GM19035 (cell line): ENCODE measurements around the gene VPS26A.
"Not testable (repeated sequence)": the region's sequence is repeated elsewhere in the genome, so short reads cannot be mapped to it uniquely, and the experiment has no call there.

ENCODE experiments used
- ATAC-seq: cut with Tn5 transposase; IDR thresholded peaks from one replicate; pipeline ENCODE4 v1.9.1; 2021; ENCODE audit not compliant: unreplicated experiment

Gene VPS26A

GRCh38 chr10:69102440-69102839 lies 21.5 kb upstream of the VPS26A start:
- no peak for ATAC-seq

- no peak for ATAC-seq
Observed at GRCh38 chr10:69103784-69104183, 20.2 kb upstream of the VPS26A start.

DNA sequence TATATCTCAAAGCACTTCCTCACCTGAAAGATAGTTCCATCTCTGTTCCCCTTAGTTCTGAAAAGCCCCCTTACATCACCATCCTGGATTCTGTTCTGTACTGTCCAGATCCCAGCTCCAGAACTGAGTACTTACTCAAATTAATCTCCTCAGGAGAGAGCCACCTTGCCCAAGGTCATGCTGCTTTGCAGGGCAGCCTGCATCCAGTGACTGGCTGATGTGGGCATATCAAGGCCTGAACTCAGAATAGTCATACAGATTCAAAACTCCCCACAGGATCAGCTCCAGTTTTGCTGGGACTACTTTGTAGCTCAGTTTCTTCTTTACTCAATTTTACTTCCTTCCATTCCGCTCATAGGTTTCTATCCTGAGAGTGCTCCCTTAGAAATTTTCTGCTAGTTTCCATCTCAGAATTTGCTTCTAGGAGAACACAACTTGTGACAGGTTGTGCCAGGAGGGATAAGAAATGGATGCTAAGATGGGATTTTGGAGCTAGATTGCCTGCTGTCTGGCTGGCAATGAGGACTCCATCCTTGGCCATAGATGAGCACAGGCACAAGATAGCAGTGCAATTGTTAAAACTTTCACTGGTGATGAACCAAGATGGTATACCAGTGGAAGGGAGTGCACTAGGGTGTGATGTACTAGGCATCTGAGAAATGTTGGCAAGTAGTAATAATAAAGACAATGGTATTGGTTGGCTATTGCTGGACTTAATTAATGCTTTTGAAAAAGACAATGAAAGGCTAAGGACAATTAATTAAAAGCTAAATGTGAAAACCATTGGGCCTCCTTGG lies 18.8 kb upstream of the VPS26A start:
- ATAC-seq, result no peak

GRCh38 chr10:69107176-69107490 lies 16.8 kb upstream of the VPS26A start:
- no peak for ATAC-seq

GRCh38 chr10:69107699-69108098 lies 16.3 kb upstream of the VPS26A start:
- no peak for ATAC-seq

DNA sequence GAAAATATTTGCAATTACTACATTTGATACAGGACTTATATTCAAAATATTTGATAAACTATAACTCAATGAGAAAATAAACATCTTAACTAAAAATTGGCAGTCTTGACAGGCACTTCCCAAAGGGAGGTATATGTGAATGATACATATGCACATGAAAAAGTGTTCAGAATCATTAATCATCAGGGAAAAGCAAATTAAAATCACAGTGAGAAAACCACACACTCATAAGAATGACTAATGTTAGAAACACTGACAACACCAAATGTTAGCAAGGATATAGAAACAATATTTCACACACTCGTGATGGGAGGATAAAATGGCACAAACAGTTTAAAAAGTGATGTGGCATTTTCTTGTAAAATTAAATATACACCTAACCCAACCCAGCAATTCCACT lies 4.1 kb upstream of the VPS26A start:
- no peak for ATAC-seq

DNA sequence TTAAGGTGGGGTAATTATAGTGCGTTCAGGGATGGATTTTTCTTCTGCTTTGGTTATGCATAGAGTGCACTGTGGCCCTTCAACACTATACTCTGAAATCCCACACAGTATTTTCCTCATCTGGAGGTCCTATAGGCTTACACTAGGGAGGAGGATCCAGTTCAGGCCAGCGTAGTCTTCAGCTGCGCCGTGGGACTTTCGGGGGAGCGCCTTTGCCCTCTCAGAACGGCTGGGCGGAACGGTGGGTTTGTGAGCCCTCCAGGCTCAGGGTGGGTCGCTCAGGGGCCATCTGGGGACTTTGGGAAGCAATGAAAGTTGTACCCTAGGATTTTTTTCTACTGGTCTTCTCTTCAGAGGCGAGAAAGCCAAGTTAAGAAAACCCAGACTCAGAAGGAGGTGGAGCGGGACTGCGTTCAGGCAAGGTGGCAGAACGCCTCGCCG lies 652 bp upstream of the VPS26A start:
- ATAC-seq, result peak; percentile 26

GRCh38 chr10:69124563-69125268 lies 738 bp downstream of the VPS26A start:
- peak; percentile 26 for ATAC-seq

DNA sequence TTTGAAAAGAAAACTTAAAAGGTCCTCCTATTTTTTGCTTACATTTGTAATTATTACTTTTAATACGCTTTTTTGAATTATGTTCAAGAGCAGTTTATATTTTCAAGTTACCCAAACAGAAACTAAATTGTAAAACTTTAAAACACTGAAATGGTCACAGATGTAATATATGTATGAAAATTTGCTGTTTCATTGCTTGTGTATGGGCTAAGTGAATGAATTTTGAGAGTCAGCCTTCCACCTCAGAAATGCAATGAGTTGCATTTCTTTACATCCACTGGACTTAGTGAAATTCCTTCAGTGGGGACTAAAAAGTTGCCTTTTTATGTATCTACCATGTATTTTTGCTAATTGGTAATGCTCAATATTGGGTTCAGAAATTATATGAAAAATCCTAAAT lies 1.6 kb downstream of the VPS26A start:
- ATAC-seq, result no peak

DNA sequence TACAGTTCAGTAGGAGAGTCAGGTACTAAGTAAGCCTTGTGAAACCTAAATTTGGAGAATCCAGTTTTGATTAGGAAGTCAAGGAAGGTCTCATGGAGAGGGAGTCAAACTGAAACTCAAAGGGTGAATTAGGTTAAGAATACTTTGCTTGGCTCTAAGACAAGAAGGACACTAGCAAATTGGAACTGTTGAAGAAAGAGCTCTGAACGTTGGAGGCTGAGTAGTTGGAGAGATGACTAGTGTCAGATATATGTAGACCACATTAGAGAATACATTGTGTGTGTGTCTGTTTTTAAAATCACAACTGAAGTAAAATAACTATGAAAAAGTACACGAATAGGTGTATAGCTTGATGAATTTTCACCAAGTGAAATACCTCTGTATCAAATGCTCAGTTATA lies 6.3 kb downstream of the VPS26A start:
- no peak for ATAC-seq

- ATAC-seq, result no peak
Observed at GRCh38 chr10:69139961-69140360, 16.0 kb downstream of the VPS26A start.

DNA sequence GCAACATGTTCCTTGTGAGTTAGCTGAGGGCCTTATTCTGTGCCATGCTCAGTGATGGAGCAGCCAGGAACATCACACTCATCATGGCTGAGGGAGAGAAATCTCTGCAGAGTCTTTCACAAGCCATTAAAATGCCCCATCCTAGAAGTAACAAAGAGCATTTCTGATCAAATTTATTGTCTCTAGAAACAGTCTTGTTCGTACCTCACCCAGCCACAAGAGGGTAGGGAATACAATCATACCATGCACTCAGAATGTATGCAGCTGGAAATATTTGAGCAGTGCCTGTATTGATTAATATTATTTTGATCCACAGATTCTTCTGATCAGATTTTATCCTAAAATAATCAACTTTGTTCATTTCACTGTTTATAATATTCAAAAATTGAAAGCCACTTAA lies 17.3 kb downstream of the VPS26A start:
- ATAC-seq, result no peak

DNA sequence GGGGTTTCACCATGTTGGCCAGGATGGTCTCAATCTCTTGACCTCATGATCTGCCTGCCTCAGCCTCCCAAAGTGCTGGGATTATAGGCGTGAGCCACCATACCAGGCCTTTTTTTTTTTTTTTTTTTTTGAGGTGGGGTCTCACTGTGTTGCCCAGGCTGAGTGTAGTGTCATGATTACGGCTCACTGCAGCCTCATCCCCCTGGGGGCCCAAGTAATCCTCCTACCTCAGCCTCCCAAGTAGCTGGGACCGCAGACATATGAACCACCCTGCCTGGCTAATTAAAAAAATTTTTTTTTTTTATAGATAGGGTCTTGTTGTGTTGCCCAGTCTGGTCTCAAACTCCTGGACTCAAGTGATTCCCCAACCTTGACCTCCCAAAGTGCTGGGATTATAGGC lies 18.1 kb downstream of the VPS26A start:
- ATAC-seq, result not testable (repeated sequence)

DNA sequence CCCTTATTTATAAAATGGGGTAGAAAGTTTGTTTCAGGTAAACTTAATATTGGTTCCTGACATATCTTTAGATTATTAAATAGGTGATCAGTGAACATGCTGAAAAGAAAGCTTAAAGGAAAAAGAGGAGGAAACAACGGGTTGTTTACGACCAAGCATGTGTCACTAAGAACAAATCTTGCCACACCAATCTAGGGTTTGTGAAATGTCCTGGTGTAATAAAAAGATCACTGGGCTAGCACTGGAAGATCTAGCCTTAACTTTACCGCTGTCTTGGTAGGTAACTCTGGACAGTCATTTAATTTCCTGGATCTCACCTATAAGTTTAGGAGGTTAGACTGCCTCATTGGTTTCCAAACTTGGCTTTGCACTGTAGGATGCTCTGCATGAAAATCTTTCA lies 19.0 kb downstream of the VPS26A start:
- no peak for ATAC-seq

GRCh38 chr10:69145329-69145728 lies 21.4 kb downstream of the VPS26A start:
- ATAC-seq, result no peak

GRCh38 chr10:69145864-69146263 lies 21.9 kb downstream of the VPS26A start:
- ATAC-seq, result no peak

- no peak for ATAC-seq
Observed at GRCh38 chr10:69146759-69147158, 22.8 kb downstream of the VPS26A start.

DNA sequence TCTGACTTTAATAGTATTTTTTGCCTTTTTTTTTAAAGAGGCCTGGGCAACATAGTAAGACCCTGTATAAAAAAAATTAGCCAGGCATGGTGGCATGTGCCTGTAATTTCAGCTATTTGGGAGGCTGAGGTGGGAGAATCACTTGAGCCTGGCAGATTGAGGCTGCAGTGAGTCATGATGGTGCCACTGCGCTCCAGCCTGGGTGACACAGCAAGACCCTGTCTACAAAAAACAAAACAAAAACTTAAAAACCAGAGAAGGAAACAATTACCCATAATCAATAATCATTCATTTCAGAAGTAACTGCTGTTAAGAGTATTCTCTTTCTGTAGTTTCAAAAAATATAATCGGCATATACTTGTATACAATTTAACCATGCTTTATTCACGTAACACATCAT lies 28.0 kb downstream of the VPS26A start:
- ATAC-seq, result no peak

DNA sequence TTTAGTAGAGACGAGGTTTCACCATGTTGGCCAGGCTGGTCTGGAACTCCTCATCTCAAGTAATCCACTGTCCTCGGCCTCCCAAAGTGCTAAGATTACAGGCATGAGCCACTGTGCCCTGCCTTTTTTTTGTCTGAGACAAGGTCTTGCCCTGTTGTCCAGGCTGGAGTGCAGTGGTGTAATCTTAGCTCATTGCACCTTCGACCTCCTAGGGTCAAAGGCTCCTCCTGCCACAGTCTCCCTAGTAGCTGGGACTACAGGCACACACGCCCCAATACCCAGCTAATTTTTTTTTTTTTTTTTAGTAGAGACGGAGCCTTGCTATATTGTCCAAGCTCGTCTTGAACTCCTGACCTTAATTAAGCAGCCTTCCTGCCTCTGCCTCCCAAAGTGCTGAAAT lies 29.2 kb downstream of the VPS26A start:
- no peak for ATAC-seq

GRCh38 chr10:69160809-69161241 lies 36.8 kb downstream of the VPS26A start:
- no peak for ATAC-seq

DNA sequence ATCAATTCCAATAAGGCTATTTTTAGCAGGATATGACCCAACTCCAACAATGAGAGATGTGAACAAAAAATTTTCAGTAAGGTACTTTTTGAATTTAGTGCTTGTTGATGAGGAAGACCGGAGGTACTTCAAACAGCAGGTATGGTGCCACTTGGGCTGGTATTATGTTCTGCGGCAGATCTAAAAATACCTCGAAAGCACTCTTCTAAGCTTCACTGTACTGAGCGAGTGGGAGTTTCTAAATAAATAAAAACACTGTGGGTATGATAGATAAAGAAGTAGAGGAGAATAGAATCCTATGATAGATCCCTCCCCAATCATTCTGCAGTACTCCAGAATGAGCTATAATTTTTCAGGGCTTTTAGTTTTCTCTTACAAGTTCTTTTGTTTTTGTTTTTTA lies 44.5 kb downstream of the VPS26A start:
- ATAC-seq, result no peak

DNA sequence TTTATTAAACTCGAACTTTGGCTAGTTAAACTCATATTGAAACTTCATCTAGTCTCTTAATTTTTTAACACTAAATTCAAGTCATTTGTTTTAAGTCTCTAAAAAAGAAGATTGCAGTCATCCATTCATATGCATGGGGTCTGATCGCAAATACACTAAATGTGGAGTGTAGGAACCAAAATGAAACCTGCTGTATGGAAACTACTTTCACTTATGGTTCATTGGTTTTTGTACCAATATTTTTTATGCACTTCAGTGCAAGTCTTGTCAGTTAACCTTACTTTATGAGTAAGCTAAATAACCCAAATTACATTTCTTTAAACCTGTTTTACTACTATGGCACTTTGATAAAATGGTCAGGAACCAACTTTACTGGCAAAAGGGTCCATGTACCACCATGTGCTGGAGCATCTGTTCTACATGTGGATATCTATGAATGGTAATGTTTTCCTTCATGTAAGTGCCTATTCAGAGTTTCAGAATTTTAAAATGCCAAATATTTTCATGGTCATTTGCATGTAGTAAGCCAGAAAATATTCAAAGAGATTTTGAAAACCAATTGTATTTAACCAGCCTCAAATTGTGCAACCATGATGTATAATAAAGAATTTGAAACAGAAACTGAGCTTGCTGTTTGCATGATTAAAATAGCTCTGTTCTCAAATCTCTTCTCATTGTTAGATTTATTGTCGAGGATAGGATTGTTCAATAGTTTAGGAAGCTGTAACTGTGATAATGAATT lies 48.4 kb downstream of the VPS26A start:
- ATAC-seq, result no peak
